Measurements from ENCODE around the gene METTL23. TPM values are rescaled to one million over a fixed set of nuclear protein-coding genes. Genes with fewer than 3 reads are reported as not detected.

Gene METTL23
- total RNA-seq, 1 donor = 25.7 TPM

- no peaks in the 10 kb centered on the region for H3K79me2 ChIP-seq (ENCODE audit: insufficient read depth, low read length)
- no peaks in the 10 kb centered on the region for H4K20me1 ChIP-seq (ENCODE audit: insufficient read depth, low read length)
- no peaks in the 10 kb centered on the region for H3K9me3 ChIP-seq (ENCODE audit: low read depth, low read length)
- H3K4me2 ChIP-seq (ENCODE audit: insufficient read depth, low read length) = no peak overlapping the region
- peaks cover 27% of the 10 kb centered on the region for H3K36me3 ChIP-seq (ENCODE audit: insufficient read depth, low read length)
- no peak overlapping the region for H2AFZ ChIP-seq (ENCODE audit: low read length)
- TF ChIP-seq CTCF (IDR thresholded peaks at IDR 0.05; ENCODE audit: extremely low read depth, low read depth, low read length) = no peak
- H3K4me3 ChIP-seq (ENCODE audit: insufficient read depth, low read length) = no peak overlapping the region
- H3K27ac ChIP-seq (ENCODE audit: low read depth, low read length) = no peak overlapping the region
- no peak for DNase-seq (ENCODE audit: insufficient read length, low spot score, missing footprints)
- no peaks in the 10 kb centered on the region for H3K27me3 ChIP-seq (ENCODE audit: insufficient read depth, low read length)
- no peaks in the 10 kb centered on the region for H3K4me1 ChIP-seq (ENCODE audit: insufficient read depth, low read length)
Observed at GRCh38 chr17:76748657-76749056, 22.0 kb downstream of the METTL23 start.

GRCh38 chr17:76751416-76751993, 24.9 kb downstream of the METTL23 start:
- Histone ChIP-seq H3K9me3 (ENCODE audit: low read depth, low read length) (no peaks in the 10 kb centered on the region), H2AFZ (ENCODE audit: low read length) (no peak overlapping the region), H3K27ac (ENCODE audit: low read depth, low read length) (no peak overlapping the region), H3K4me3 (ENCODE audit: insufficient read depth, low read length) (no peak overlapping the region), H3K27me3 (ENCODE audit: insufficient read depth, low read length) (no peaks in the 10 kb centered on the region), H3K4me1 (ENCODE audit: insufficient read depth, low read length) (no peaks in the 10 kb centered on the region), H3K79me2 (ENCODE audit: insufficient read depth, low read length) (no peaks in the 10 kb centered on the region), H3K36me3 (ENCODE audit: insufficient read depth, low read length) (peaks cover 10% of the 10 kb centered on the region), H3K4me2 (ENCODE audit: insufficient read depth, low read length) (no peak overlapping the region), H4K20me1 (ENCODE audit: insufficient read depth, low read length) (no peaks in the 10 kb centered on the region)
- DNase-seq (ENCODE audit: insufficient read length, low spot score, missing footprints) = no peak
- TF ChIP-seq CTCF (IDR thresholded peaks at IDR 0.05; ENCODE audit: extremely low read depth, low read depth, low read length) = no peak

- H2AFZ ChIP-seq (ENCODE audit: low read length) = no peak overlapping the region
- no peak for TF ChIP-seq CTCF (IDR thresholded peaks at IDR 0.05; ENCODE audit: extremely low read depth, low read depth, low read length)
- H4K20me1 ChIP-seq (ENCODE audit: insufficient read depth, low read length) = no peaks in the 10 kb centered on the region
- DNase-seq (ENCODE audit: insufficient read length, low spot score, missing footprints) = no peak
- no peaks in the 10 kb centered on the region for H3K27me3 ChIP-seq (ENCODE audit: insufficient read depth, low read length)
- H3K9me3 ChIP-seq (ENCODE audit: low read depth, low read length) = no peaks in the 10 kb centered on the region
- H3K36me3 ChIP-seq (ENCODE audit: insufficient read depth, low read length) = peaks cover 10% of the 10 kb centered on the region
- H3K4me1 ChIP-seq (ENCODE audit: insufficient read depth, low read length) = no peaks in the 10 kb centered on the region
- H3K79me2 ChIP-seq (ENCODE audit: insufficient read depth, low read length) = no peaks in the 10 kb centered on the region
- H3K4me2 ChIP-seq (ENCODE audit: insufficient read depth, low read length) = no peak overlapping the region
- no peak overlapping the region for H3K27ac ChIP-seq (ENCODE audit: low read depth, low read length)
- no peak overlapping the region for H3K4me3 ChIP-seq (ENCODE audit: insufficient read depth, low read length)
Observed at GRCh38 chr17:76752006-76752405, 25.4 kb downstream of the METTL23 start.

- Histone ChIP-seq H4K20me1 (ENCODE audit: insufficient read depth, low read length) (no peaks in the 10 kb centered on the region), H3K27me3 (ENCODE audit: insufficient read depth, low read length) (no peaks in the 10 kb centered on the region), H3K79me2 (ENCODE audit: insufficient read depth, low read length) (no peaks in the 10 kb centered on the region), H2AFZ (ENCODE audit: low read length) (no peak overlapping the region), H3K4me1 (ENCODE audit: insufficient read depth, low read length) (no peaks in the 10 kb centered on the region), H3K27ac (ENCODE audit: low read depth, low read length) (no peak overlapping the region), H3K9me3 (ENCODE audit: low read depth, low read length) (no peaks in the 10 kb centered on the region), H3K4me3 (ENCODE audit: insufficient read depth, low read length) (no peak overlapping the region), H3K4me2 (ENCODE audit: insufficient read depth, low read length) (no peak overlapping the region), H3K36me3 (ENCODE audit: insufficient read depth, low read length) (peaks cover 19% of the 10 kb centered on the region)
- no peak for TF ChIP-seq CTCF (IDR thresholded peaks at IDR 0.05; ENCODE audit: extremely low read depth, low read depth, low read length)
- DNase-seq (ENCODE audit: insufficient read length, low spot score, missing footprints) = no peak
Observed at GRCh38 chr17:76753061-76753961, 26.7 kb downstream of the METTL23 start.

Data from osteoblast (primary cell).